HAP-1 (cell line): ENCODE measurements around the gene PSIP1.
"Not testable (repeated sequence)": the region's sequence is repeated elsewhere in the genome, so short reads cannot be mapped to it uniquely, and the experiment has no call there.

Source experiments
- DNase-seq, 2 experiments: peaks; one replicate each; pipeline ENCODE4 v3.0.0-alpha.2; 2016 to 2020; ENCODE audit warnings: low spot score in 2 of 2
- H3K27me3 ChIP-seq: fragments of 250-450 bp; sonication (Bioruptor Pico); 2 replicates; pipeline ENCODE4 v1.5.1; 2020; ENCODE audit warnings: low read depth, mild to moderate bottlenecking, moderate library complexity
- H3K36me3 ChIP-seq: fragments of 250-450 bp; sonication (Bioruptor Pico); replicated peaks from 2 replicates; pipeline ENCODE4 v1.5.1; 2020; ENCODE audit warnings: mild to moderate bottlenecking
- H3K4me1 ChIP-seq: fragments of 250-450 bp; sonication (Bioruptor Pico); 2 replicates; pipeline ENCODE4 v1.5.1; 2020; ENCODE audit warnings: mild to moderate bottlenecking
- H3K4me3 ChIP-seq: fragments of 250-450 bp; sonication (Bioruptor Pico); 2 replicates; pipeline ENCODE4 v1.5.1; 2020; ENCODE audit warnings: mild to moderate bottlenecking, moderate library complexity
- H3K9me3 ChIP-seq: fragments of 250-450 bp; sonication (Bioruptor Pico); 2 replicates; pipeline ENCODE4 v1.5.1; 2020; ENCODE audit warnings: mild to moderate bottlenecking, moderate library complexity
- in situ Hi-C: fragments of 300-500 bp; cut with MboI; formaldehyde crosslinking; loops from 3 replicates; pipeline ENCODE4 v1.14.3; 2020; ENCODE audit warnings: low sequenced_read_pairs, inconsistent platforms, mixed read lengths

PSIP1 gene

GRCh38 chr9:15510789-15511575, at the start of gene PSIP1:
PSIP1 (minus strand) TSS chr9:15510970; CDS start chr9:15510188, 782 bp downstream.
- H3K27me3 ChIP-seq, result no peaks in the 10 kb centered on the region
- DNase-seq, result peak; percentile 86
- peak within 1 kb of the TSS; percentile 80 for H3K4me3 ChIP-seq
- peaks cover 26% of the 10 kb centered on the region for H3K36me3 ChIP-seq
- peaks cover 16% of the 10 kb centered on the region for H3K4me1 ChIP-seq
- H3K9me3 ChIP-seq, result no peaks in the 10 kb centered on the region
- in situ Hi-C loops, result loop anchor here (25.0 kb wide), 1 partner anchor 101 kb away; no protein-coding TSS in a partner anchor

GRCh38 chr9:15553528-15553898, 42.7 kb upstream of the PSIP1 start:
- no peaks in the 10 kb centered on the region for H3K36me3 ChIP-seq
- no peak for DNase-seq
- H3K4me3 ChIP-seq, result peak overlapping the region; percentile 46
- in situ Hi-C loops, result loop anchor here (5.0 kb wide), 1 partner anchor 39 kb away; no protein-coding TSS in a partner anchor
- H3K27me3 ChIP-seq, result no peaks in the 10 kb centered on the region
- no peaks in the 10 kb centered on the region for H3K9me3 ChIP-seq
- peaks cover 6% of the 10 kb centered on the region; the same call in 1 of the 2 replicates for H3K4me1 ChIP-seq

- in situ Hi-C loops, result loop anchor here (5.0 kb wide), 1 partner anchor 39 kb away; no protein-coding TSS in a partner anchor
- no peaks in the 10 kb centered on the region for H3K9me3 ChIP-seq
- no peaks in the 10 kb centered on the region for H3K27me3 ChIP-seq
- peaks cover 6% of the 10 kb centered on the region; the same call in 1 of the 2 replicates for H3K4me1 ChIP-seq
- H3K4me3 ChIP-seq, result peak within 1 kb of the TSS; percentile 46
- DNase-seq, result peak; percentile 91 to 95
- H3K36me3 ChIP-seq, result no peaks in the 10 kb centered on the region
Measured at GRCh38 chr9:15552636-15553527, 42.1 kb upstream of the PSIP1 start, which contains the start of gene CCDC171. CCDC171 (plus strand) TSS chr9:15553043; CDS start chr9:15564089, 11,046 bp downstream.

- Histone ChIP-seq H3K9me3 (no peaks in the 10 kb centered on the region), H3K4me1 (peaks cover 6% of the 10 kb centered on the region; the same call in 1 of the 2 replicates), H3K4me3 (no peak overlapping the region), H3K27me3 (no peaks in the 10 kb centered on the region), H3K36me3 (no peaks in the 10 kb centered on the region)
- no peak for DNase-seq
- in situ Hi-C loops, result loop anchor here (5.0 kb wide), 1 partner anchor 43 kb away; no protein-coding TSS in a partner anchor
Measured at GRCh38 chr9:15549611-15550010, 38.8 kb upstream of the PSIP1 start.

- DNase-seq, result no peak
- no peaks in the 10 kb centered on the region for H3K4me1 ChIP-seq
- in situ Hi-C loops, result no loop called here
- H3K36me3 ChIP-seq, result no peaks in the 10 kb centered on the region
- no peak overlapping the region for H3K4me3 ChIP-seq
- H3K9me3 ChIP-seq, result no peaks in the 10 kb centered on the region
- H3K27me3 ChIP-seq, result no peaks in the 10 kb centered on the region
Measured at GRCh38 chr9:15543047-15543813, 32.5 kb upstream of the PSIP1 start.

- no peaks in the 10 kb centered on the region for H3K27me3 ChIP-seq
- H3K9me3 ChIP-seq, result no peaks in the 10 kb centered on the region
- DNase-seq, result no peak
- in situ Hi-C loops, result no loop called here
- H3K4me3 ChIP-seq, result no peak overlapping the region
- H3K4me1 ChIP-seq, result no peaks in the 10 kb centered on the region
- no peaks in the 10 kb centered on the region for H3K36me3 ChIP-seq
Measured at GRCh38 chr9:15542624-15543023, 31.9 kb upstream of the PSIP1 start.

- Histone ChIP-seq H3K4me3 (no peak overlapping the region), H3K4me1 (no peaks in the 10 kb centered on the region), H3K36me3 (no peaks in the 10 kb centered on the region), H3K9me3 (no peaks in the 10 kb centered on the region), H3K27me3 (no peaks in the 10 kb centered on the region)
- in situ Hi-C loops, result no loop called here
- DNase-seq, result no peak
Measured at GRCh38 chr9:15541872-15542271, 31.1 kb upstream of the PSIP1 start.

- Histone ChIP-seq H3K4me1 (no peaks in the 10 kb centered on the region), H3K27me3 (no peaks in the 10 kb centered on the region), H3K4me3 (no peak overlapping the region), H3K9me3 (no peaks in the 10 kb centered on the region), H3K36me3 (no peaks in the 10 kb centered on the region)
- in situ Hi-C loops, result no loop called here
- no peak for DNase-seq
Measured at GRCh38 chr9:15531380-15531779, 20.6 kb upstream of the PSIP1 start.

GRCh38 chr9:15529566-15530324, 19.0 kb upstream of the PSIP1 start:
- H3K36me3 ChIP-seq, result no peaks in the 10 kb centered on the region
- no peaks in the 10 kb centered on the region; the same call in 1 of the 2 replicates for H3K27me3 ChIP-seq
- H3K9me3 ChIP-seq, result no peaks in the 10 kb centered on the region
- no peak overlapping the region for H3K4me3 ChIP-seq
- H3K4me1 ChIP-seq, result no peaks in the 10 kb centered on the region
- no peak for DNase-seq
- in situ Hi-C loops, result no loop called here

GRCh38 chr9:15527035-15527434, 16.3 kb upstream of the PSIP1 start:
- H3K4me1 ChIP-seq, H3K36me3 ChIP-seq, DNase-seq, H3K9me3 ChIP-seq, in situ Hi-C loops, H3K4me3 ChIP-seq, H3K27me3 ChIP-seq: not testable (repeated sequence)

GRCh38 chr9:15525958-15526357, 15.2 kb upstream of the PSIP1 start:
- DNase-seq, result no peak
- Histone ChIP-seq H3K36me3 (no peaks in the 10 kb centered on the region), H3K27me3 (no peaks in the 10 kb centered on the region; the same call in 1 of the 2 replicates), H3K9me3 (no peaks in the 10 kb centered on the region), H3K4me3 (no peak overlapping the region), H3K4me1 (no peaks in the 10 kb centered on the region)
- in situ Hi-C loops, result no loop called here

- in situ Hi-C loops, result loop anchor here (25.0 kb wide), 1 partner anchor 87 kb away; no protein-coding TSS in a partner anchor
- H3K9me3 ChIP-seq, result no peaks in the 10 kb centered on the region
- DNase-seq, result no peak
- no peaks in the 10 kb centered on the region; the same call in 1 of the 2 replicates for H3K27me3 ChIP-seq
- no peak overlapping the region for H3K4me3 ChIP-seq
- H3K4me1 ChIP-seq, result no peaks in the 10 kb centered on the region
- no peaks in the 10 kb centered on the region for H3K36me3 ChIP-seq
Measured at GRCh38 chr9:15524845-15525455, 14.2 kb upstream of the PSIP1 start.
